ENCODE results near the gene ST6GALNAC2.

Gene ST6GALNAC2

GRCh38 chr17:76570877-76571471, 14.7 kb downstream of the ST6GALNAC2 start:
- H3K27ac ChIP-seq: no peak overlapping the region
- 0 out of 2 replicates have a peak, but pooled peaks have one; percentile 2 for TF ChIP-seq CTCF (IDR thresholded peaks at IDR 0.05; ENCODE audit: low read depth, low read length)
- DNase-seq: no peak

GRCh38 chr17:76570457-76570856, 15.2 kb downstream of the ST6GALNAC2 start:
- no peak for DNase-seq
- H3K9me3 ChIP-seq (ENCODE audit: severe bottlenecking): no peaks in the 10 kb centered on the region
- H3K27ac ChIP-seq: no peak overlapping the region
- no peak for TF ChIP-seq CTCF (IDR thresholded peaks at IDR 0.05; ENCODE audit: low read depth, low read length)
- H3K4me3 ChIP-seq (ENCODE audit: low read depth, low read length): no peak overlapping the region
- peaks cover 29% of the 10 kb centered on the region for H3K36me3 ChIP-seq
- H3K27me3 ChIP-seq (ENCODE audit: insufficient read depth, low read depth, severe bottlenecking): no peaks in the 10 kb centered on the region

More at GRCh38 chr17:76570877-76571471, 14.7 kb downstream of the ST6GALNAC2 start:
- Histone ChIP-seq H3K4me3 (ENCODE audit: low read depth, low read length) (no peak overlapping the region), H3K27me3 (ENCODE audit: insufficient read depth, low read depth, severe bottlenecking) (no peaks in the 10 kb centered on the region), H3K9me3 (ENCODE audit: severe bottlenecking) (no peaks in the 10 kb centered on the region), H3K36me3 (peaks cover 24% of the 10 kb centered on the region)

- peaks cover 33% of the 10 kb centered on the region for H3K36me3 ChIP-seq
- no peak overlapping the region for H3K27ac ChIP-seq
- H3K27me3 ChIP-seq (ENCODE audit: insufficient read depth, low read depth, severe bottlenecking): no peaks in the 10 kb centered on the region
- H3K9me3 ChIP-seq (ENCODE audit: severe bottlenecking): no peaks in the 10 kb centered on the region
- peak; percentile 54 for DNase-seq
- no peak overlapping the region for H3K4me3 ChIP-seq (ENCODE audit: low read depth, low read length)
- no peak for TF ChIP-seq CTCF (IDR thresholded peaks at IDR 0.05; ENCODE audit: low read depth, low read length)
Observed at GRCh38 chr17:76569607-76570279, 15.9 kb downstream of the ST6GALNAC2 start.

GRCh38 chr17:76568811-76569221, 16.8 kb downstream of the ST6GALNAC2 start:
- Histone ChIP-seq H3K27me3 (ENCODE audit: insufficient read depth, low read depth, severe bottlenecking) (no peaks in the 10 kb centered on the region), H3K9me3 (ENCODE audit: severe bottlenecking) (no peaks in the 10 kb centered on the region), H3K36me3 (peaks cover 33% of the 10 kb centered on the region), H3K4me3 (ENCODE audit: low read depth, low read length) (no peak overlapping the region), H3K27ac (no peak overlapping the region)
- no peak for DNase-seq
- TF ChIP-seq CTCF (IDR thresholded peaks at IDR 0.05; ENCODE audit: low read depth, low read length): no peak

GRCh38 chr17:76567634-76568432, 17.8 kb downstream of the ST6GALNAC2 start:
- no peak overlapping the region for H3K4me3 ChIP-seq (ENCODE audit: low read depth, low read length)
- peaks cover 42% of the 10 kb centered on the region for H3K36me3 ChIP-seq
- H3K9me3 ChIP-seq (ENCODE audit: severe bottlenecking): no peaks in the 10 kb centered on the region
- TF ChIP-seq CTCF (IDR thresholded peaks at IDR 0.05; ENCODE audit: low read depth, low read length): no peak
- H3K27ac ChIP-seq: 0 out of 2 replicates have a peak overlapping the region, but pooled peaks have one; percentile 5
- no peak for DNase-seq
- H3K27me3 ChIP-seq (ENCODE audit: insufficient read depth, low read depth, severe bottlenecking): no peaks in the 10 kb centered on the region
